LHCN-M2 (cell line): ENCODE data around the gene DPP6. TPM values are rescaled to one million over a fixed set of nuclear protein-coding genes. Genes with fewer than 3 reads are reported as not detected.
"Not testable (repeated sequence)": the region's sequence is repeated elsewhere in the genome, so short reads cannot be mapped to it uniquely, and the experiment has no call there.

Source experiments
- DNase-seq: peaks from one replicate; pipeline ENCODE4 v3.0.0-alpha.2; 2012; ENCODE audit warnings: low read depth
- total RNA-seq: library from RNA; depleted of rRNA; stranded (reverse); fragments of >200 nt; gene quantifications from 2 replicates; pipeline ENCODE4 v1.2.3, GENCODE V29; 2014

Gene DPP6
- total RNA-seq, 1 experiment from 2014 or later, result not detected

DNA sequence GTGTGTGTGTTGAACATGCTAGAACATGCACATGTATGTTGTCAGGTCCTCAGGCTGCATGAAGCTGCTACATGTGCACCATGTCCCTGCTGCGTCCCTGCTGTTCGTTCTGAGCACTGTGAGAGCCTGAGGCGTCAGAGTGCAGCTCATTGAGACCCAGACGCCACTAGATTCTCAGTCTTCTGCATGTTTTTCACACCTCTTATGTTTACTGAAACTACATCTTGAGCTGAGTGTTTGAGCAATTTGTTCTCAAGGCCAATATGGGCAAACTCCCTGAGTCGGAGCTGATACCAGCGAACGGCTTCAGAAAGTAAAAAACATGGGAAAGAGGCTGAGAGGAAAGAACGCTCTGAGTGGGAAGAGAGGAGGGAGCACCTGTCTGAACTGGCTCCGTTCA is 600.4 kb downstream of the DPP6 start:
- DNase-seq, result no peak

DNA sequence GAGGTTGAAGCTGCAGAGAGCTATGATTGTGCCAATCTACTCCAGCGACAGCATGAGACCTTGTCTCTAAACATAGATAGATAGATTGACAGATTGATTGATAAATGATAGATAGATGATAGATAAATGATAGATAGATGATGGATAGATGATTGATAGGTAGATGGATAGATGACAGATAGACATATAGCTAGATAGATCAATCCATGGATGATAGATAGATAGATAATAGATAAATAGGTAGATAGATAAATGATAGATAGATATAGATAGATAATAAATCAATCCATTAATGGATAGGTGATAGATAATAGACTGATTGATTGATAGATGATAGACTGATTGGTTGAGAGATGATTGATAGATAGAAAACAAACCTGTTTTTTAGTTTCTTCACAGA is 601.1 kb downstream of the DPP6 start:
- no peak for DNase-seq

GRCh38 chr7:154656618-154657017 is 604.4 kb downstream of the DPP6 start:
- DNase-seq, result no peak

DNA sequence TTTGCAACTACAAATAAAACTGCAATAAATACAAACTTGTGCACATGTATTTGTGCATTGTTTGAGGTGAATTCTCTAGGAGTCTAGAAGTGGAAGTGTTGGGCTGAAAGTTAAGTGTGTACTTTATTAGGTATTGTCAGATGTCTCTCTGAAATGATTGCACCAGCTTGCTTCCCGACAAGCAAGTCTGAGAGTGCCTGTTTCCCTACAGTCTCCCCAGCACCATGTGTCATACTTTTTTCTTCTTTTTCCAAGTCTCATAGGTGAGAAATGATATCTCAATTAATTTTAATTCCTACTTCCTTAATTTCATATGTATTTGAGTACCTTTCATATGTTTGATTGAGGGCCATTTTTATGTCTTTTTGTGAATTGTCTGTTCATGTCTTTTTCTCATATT is 614.6 kb downstream of the DPP6 start:
- DNase-seq, result no peak

DNA sequence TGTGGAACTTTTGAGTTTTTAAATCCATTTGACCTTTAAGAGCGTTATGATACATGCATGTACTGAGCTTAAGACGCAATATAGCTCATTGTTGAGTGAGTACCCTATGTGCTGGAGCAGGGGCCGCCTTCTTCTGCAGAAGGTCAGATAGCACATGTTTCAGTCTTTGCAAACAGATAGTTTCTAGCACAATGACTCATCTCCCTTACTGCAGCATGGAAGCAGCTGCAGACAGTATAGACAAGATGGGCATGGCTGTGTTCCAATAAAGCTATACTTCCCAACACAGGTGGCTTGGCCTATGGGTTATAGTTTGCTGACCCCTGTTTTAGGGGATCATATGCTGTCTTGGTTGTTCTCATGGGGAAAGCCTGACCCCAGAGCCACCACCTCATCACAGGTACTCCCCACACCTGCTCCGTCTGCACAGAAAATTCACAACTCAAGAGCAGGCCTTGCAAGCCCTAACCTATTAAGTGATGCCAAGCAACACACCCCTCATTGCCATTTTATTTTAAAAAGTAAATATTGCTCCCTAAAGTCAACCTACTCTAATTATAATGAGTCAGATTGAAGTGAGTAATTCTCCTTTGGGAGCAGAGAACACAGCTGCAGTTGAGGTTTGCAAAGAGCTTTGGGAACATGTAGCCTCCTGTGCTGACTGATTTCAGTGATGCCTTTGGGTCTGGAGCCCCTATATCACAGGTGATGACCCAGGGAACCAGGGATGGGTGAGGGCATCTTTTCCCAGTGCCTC is 620.6 kb downstream of the DPP6 start:
- DNase-seq, result no peak

DNA sequence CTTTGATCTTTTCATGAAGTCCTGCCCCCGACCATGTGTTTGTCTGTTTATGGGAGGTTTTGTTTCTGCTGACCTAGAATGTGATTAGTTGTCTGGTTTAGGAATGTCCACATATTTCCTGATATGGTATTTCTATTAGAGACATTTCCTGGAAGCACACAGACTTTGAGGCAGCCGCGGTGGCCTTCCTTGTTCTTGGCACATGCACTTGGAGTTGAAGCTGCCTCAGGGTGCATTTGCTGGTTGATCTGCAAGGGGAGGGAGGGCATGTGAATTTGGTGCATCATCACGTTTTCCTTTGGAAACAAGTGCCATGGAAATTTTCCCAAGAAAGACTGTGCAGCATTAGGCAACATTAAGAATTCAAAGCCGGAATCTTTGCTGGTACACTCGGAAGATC is 622.0 kb downstream of the DPP6 start:
- DNase-seq, result no peak

DNA sequence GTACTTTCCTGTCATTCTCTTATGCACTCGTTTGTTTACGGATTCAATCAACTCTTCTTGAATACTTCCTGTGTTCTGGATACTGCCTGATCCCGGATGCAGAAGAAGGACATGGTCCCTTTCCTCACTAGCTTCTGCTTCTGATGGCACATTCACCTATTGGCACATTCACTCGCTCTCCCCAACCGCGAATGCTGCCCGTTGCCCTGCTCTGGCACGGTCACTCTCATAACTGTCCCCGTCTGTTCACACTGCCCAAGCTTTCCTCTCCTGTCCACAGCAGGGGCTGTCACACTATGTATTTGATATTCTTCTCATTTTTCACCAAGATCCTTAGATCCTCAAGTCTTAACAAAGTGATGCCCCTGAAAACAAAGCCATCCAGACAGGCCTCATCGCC is 623.4 kb downstream of the DPP6 start:
- DNase-seq, result no peak

- DNase-seq, result not testable (repeated sequence)
Observed at GRCh38 chr7:154676033-154676421, 623.8 kb downstream of the DPP6 start.

GRCh38 chr7:154676422-154677073 is 624.4 kb downstream of the DPP6 start:
- DNase-seq, result no peak

- DNase-seq, result no peak
Observed at GRCh38 chr7:154677454-154677853, 625.3 kb downstream of the DPP6 start.

- DNase-seq, result not testable (repeated sequence)
Observed at GRCh38 chr7:154678001-154678550, 625.9 kb downstream of the DPP6 start.

GRCh38 chr7:154679379-154680053 is 627.3 kb downstream of the DPP6 start:
- no peak for DNase-seq

DNA sequence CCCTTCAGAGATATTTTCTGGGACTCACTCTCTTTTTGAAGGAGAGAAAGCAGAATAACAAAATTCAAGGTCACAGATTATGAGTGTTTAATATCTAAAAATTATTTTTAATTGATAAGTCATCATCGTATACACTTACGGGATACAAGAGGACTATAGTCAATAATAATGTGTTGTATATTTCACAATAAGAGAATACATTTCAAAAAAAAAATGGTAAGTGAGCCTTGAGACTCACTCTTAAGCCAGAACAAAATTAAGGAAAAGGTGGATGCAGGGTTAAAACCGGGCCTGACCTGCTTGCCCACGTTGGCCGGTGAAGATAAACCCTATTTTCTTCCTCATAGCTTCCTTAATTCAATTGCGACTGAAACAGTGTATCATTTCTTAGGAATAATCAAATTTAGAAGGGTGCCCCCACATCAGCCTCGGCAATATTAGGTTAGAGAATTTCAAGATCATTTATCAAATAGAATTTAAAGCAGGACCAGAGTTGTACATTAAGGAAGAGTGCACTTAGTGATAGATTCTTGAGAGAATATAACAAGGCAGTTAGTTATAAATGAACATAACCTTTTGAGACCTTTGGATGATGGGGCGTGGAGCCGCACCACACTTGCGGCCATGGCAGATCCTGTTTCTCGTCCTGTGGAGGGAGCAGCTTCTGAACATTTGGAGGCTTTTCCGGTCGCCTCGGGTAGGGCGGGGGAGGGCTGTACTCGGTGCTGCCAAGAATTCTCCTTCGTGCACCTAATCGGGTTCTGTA is 628.9 kb downstream of the DPP6 start:
- no peak for DNase-seq

- no peak for DNase-seq
Observed at GRCh38 chr7:154682003-154682402, 629.8 kb downstream of the DPP6 start.

GRCh38 chr7:154684666-154685563 is 632.7 kb downstream of the DPP6 start:
- DNase-seq, result no peak

DNA sequence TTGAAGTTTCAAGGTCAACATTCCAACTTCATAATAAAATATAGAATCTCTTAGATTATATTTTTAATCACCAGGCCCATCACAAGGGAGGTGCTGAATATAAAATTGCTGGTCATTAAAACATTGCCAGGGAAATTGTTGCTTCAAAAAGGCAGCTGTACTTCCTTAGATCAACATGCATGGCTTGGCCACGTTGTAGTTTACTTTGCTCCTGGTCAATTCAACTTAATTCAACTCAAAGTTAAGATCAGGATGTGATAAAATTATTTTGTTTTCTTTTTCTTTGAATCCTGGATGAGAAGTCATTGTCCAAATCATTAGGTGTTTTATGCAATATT is 633.3 kb downstream of the DPP6 start:
- no peak for DNase-seq

DNA sequence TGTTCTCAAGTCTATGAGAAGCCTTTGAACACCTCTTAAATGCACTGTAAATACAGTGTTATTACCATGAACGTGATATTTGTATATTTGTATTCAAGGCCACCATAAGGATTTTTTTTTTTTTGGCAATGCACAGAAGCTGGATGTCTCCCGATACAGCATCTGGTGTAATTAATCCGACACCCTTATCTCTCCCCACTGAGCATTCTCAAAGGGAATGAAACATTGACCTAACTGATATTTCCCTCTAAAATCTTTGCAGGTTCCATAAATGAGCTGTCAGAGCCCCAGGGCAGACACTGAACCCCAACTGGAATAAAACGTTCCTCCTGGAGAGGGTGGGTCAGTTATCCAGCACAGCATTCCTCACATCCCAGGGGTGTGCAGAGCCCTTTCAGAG is 634.1 kb downstream of the DPP6 start:
- DNase-seq, result no peak

DNA sequence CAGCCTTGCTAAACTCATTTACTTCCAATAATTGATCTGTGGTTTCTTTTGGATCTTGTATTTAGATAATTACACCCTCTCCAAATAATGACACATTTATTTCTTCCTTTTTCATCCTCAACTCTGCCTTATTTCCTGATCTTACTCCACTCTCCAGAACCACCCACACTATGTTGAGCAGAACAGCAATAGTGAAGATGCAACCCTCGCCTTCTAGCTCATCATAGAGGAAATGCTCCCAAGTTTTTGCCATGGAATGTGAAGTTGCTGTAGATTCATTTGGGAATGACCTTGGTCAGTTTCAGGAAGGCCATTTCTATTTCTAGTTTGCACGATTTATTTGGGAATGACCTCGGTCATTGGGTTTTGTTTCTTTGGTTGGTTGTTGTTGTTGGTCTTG is 636.8 kb downstream of the DPP6 start:
- DNase-seq, result no peak

- no peak for DNase-seq
Observed at GRCh38 chr7:154690411-154690810, 638.2 kb downstream of the DPP6 start.

- DNase-seq, result no peak
Observed at GRCh38 chr7:154693661-154694060, 641.5 kb downstream of the DPP6 start.

GRCh38 chr7:154695836-154696235 is 643.6 kb downstream of the DPP6 start:
- no peak for DNase-seq
